GM12878 (cell line): ENCODE measurements around the gene PKLR. TPM values are rescaled to one million over a fixed set of nuclear protein-coding genes. Genes with fewer than 3 reads are reported as not detected.
"Not testable (repeated sequence)": the region's sequence is repeated elsewhere in the genome, so short reads cannot be mapped to it uniquely, and the experiment has no call there.

Source experiments
- ATAC-seq: fragments of 200-7000 bp; cut with Tn5 transposase; 3 replicates; pipeline ENCODE4 v1.9.1; 2020; ENCODE audit warnings: mild to moderate bottlenecking, moderate library complexity
- BruUV-seq: library from RNA; stranded (reverse); fragments of 400-500 nt; replicated peaks from 2 replicates; lab custom pipeline; 2021; lab: Mats Ljungman, UMichigan
- CTCF ChIA-PET: fragments of 300-600 bp; sonication (Branson Sonifier 250); formaldehyde crosslinking; extraction: SDS; loops from one replicate; lab custom pipeline; 2021; ENCODE audit warnings: inconsistent platforms; lab: Yijun Ruan, JAX
- POLR2A ChIA-PET: fragments of 350-600 bp; formaldehyde crosslinking; extraction: SDS; loops from one replicate; lab custom pipeline; 2021; ENCODE audit warnings: inconsistent platforms; lab: Charles Lee
- RAD21 ChIA-PET: fragments of 300-600 bp; sonication (Branson Sonifier 250); formaldehyde crosslinking; loops from one replicate; lab custom pipeline; 2023; ENCODE audit warnings: antibody characterized with exemption; ENCODE audit not compliant: unreplicated experiment; lab: Charles Lee
- SMC1A ChIA-PET: fragments of 300-600 bp; sonication (Branson Sonifier 250); formaldehyde crosslinking; loops from one replicate; lab custom pipeline; 2023; ENCODE audit not compliant: unreplicated experiment, uncharacterized antibody; lab: Charles Lee
- DNase-seq: peaks from one replicate; pipeline ENCODE4 v3.0.0-alpha.2; 2011; ENCODE audit warnings: low read depth, low spot score
- FAIRE-seq: peaks from 3 replicates; lab custom pipeline; 2011; peaks lifted over from hg19 to GRCh38; lab: Jason Lieb, UNC
- H2AFZ ChIP-seq: 2 replicates; pipeline ENCODE4 v1.6.0; 2011; ENCODE audit warnings: low read depth, low read length, control low read depth; ENCODE audit not compliant: control insufficient read depth
- H3K27ac ChIP-seq: 2 replicates; pipeline ENCODE4 v1.5.1; 2011; ENCODE audit warnings: control low read depth; ENCODE audit not compliant: control insufficient read depth, insufficient read depth
- H3K27me3 ChIP-seq, 2 experiments: replicated peaks in 1 of 2; 2 replicates each; pipeline versions ENCODE4 v1.6.0 to v1.6.1; 2011; ENCODE audit warnings: low read length in 1 of 2; ENCODE audit not compliant: control insufficient read depth in 2 of 2, insufficient read depth in 2 of 2
- H3K36me3 ChIP-seq, 2 experiments: 2 replicates each; pipeline ENCODE4 v1.5.1; 2011; ENCODE audit warnings: low read length in 1 of 2; ENCODE audit not compliant: control insufficient read depth in 2 of 2, insufficient read depth in 2 of 2
- H3K4me1 ChIP-seq: 2 replicates; pipeline ENCODE4 v1.6.1; 2011; ENCODE audit warnings: mild to moderate bottlenecking, low read length, moderate library complexity, mixed read lengths; ENCODE audit not compliant: control insufficient read depth, insufficient read depth
- H3K4me2 ChIP-seq: 2 replicates; pipeline ENCODE4 v1.6.0; 2011; ENCODE audit warnings: control low read depth; ENCODE audit not compliant: control insufficient read depth, insufficient read depth
- H3K4me3 ChIP-seq: fragments of 200-600 bp; sonication (generic); 2 replicates; pipeline ENCODE4 v1.5.1; 2016
- H3K79me2 ChIP-seq: 2 replicates; pipeline ENCODE4 v1.6.0; 2011; ENCODE audit warnings: low read length; ENCODE audit not compliant: control insufficient read depth, insufficient read depth
- H3K9ac ChIP-seq: 2 replicates; pipeline ENCODE4 v1.8.0; 2011; ENCODE audit warnings: low read length, control low read depth, mixed read lengths; ENCODE audit not compliant: control insufficient read depth, insufficient read depth
- H3K9me3 ChIP-seq: replicated peaks from 3 replicates; pipeline ENCODE4 v1.5.1; 2011; ENCODE audit warnings: mild to moderate bottlenecking, low read length; ENCODE audit not compliant: control insufficient read depth, insufficient read depth
- H4K20me1 ChIP-seq: 2 replicates; pipeline ENCODE4 v1.6.0; 2011; ENCODE audit not compliant: control insufficient read depth, insufficient read depth
- CBX5 ChIP-seq: sonication (generic); IDR thresholded peaks from 2 replicates; pipeline ENCODE4 v1.6.1; 2016; ENCODE audit warnings: low read depth, moderate library complexity, mild to moderate bottlenecking, inconsistent platforms
- NFIC ChIP-seq: IDR thresholded peaks from 2 replicates; pipeline ENCODE4 v1.6.1; 2012; ENCODE audit warnings: low read depth, mild to moderate bottlenecking, inconsistent platforms, low read length, moderate library complexity
- RAD21 ChIP-seq: IDR thresholded peaks from 2 replicates; pipeline ENCODE4 v1.6.1; 2011; ENCODE audit warnings: mild to moderate bottlenecking, low read depth, low read length, moderate library complexity; ENCODE audit not compliant: insufficient read depth
- ZSCAN29 ChIP-seq: fragments of 450-650 bp; IDR thresholded peaks from 2 replicates; pipeline ENCODE4 v1.6.1; 2017; ENCODE audit warnings: mild to moderate bottlenecking, moderate library complexity
- WGBS: methylation state at CpG from one replicate; pipeline ENCODE4 v1.1.6; 2016; ENCODE audit warnings: low lambda C conversion rate; ENCODE audit not compliant: insufficient replicate concordance, insufficient coverage; ENCODE audit errors: missing lambda C conversion rate; 5-methylcytosine and 5-hydroxymethylcytosine counted together
- in situ Hi-C: fragments of 300-500 bp; cut with MboI; formaldehyde crosslinking; loops from 9 replicates; pipeline ENCODE4 v1.14.3; 2018; ENCODE audit warnings: mixed read lengths
- intact Hi-C: fragments of 100-400 bp; cut with micrococcal nuclease; formaldehyde crosslinking; loops from one replicate; pipeline ENCODE4 v1.14.2; 2022; ENCODE audit not compliant: unreplicated experiment
- polyA plus RNA-seq, 11 experiments: library from polyadenylated mRNA; depleted of rRNA in 4 of 11; unstranded in 6 of 11; stranded (reverse) in 5 of 11; fragments of >200 nt; fragmentation: Nextera tagmentation in 4 of 11; fragmentation: Illumina TruSeq in 1 of 11; extraction: Ambion mirVana in 4 of 11; extraction: Trizol in 1 of 11; gene quantifications; 1 replicate in 1 of 11; 2 replicates in 10 of 11; pipeline versions ENCODE4 v1.2.1 to v1.2.3, GENCODE V29; 2011 to 2016; ENCODE audit warnings: inconsistent platforms in 2 of 11, missing spikeins in 2 of 11, low read depth in 1 of 11
- total RNA-seq, 4 experiments: library from RNA; depleted of rRNA in 3 of 4; stranded (reverse); fragments of >200 nt in 3 of 4; fragmentation: Illumina TruSeq in 1 of 4; extraction: Trizol in 1 of 4; gene quantifications; 2 replicates each; pipeline versions ENCODE4 v1.2.1 to v1.2.3, GENCODE V29; 2013 to 2021

The PKLR gene
- total and polyA plus RNA-seq, 10 of the 15 experiments (the other 5 are each of a cell fraction or from before 2014, with no cell fraction given): 0.04 to 0.15 (median 0.08) TPM; not detected in 7

DNA sequence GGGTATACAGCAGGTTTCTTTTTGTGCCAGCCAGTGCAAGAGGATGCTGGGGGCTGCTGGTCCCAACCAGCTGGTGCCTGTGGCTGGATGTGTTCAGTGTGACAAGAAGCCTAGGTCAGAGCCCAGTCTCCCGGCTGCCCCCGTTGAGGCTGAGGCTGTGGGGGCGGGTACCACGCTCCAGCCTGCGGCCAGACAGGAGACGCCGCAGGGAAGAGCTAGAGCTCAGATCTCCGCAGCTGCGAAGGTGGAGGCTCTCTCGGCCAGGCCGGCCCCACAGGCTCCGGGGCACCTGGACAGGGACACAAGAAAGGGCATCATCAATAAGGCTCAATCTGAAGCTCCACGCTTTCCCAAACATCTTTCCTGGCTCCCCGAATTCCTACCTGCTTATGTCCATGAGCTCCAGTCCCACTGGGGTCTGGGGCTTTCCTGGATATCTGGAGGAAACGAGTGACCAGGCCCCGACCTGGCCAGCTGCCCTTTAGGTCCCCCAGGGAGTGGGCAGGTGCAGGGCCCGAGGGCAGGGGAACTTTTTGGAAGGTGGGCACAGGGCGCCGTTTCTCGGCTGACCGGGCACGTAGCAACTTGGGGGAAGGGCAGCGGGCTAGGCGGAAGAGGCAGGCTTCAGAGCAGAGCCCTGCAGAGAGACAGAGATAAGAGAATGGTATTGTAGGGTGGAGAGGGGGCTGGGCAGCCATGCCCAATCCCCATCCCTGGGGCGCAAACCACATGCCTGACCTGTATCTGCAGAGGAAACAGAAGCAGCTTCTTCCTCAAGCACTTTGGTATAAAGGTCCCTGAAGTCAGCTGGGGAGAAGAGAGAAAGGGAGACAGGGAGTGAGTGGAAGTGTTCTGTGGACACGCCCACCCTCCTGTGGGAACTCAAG is 53.3 kb downstream of the PKLR start (continued):
- TF ChIP-seq CBX5: no peak
- no peak for TF ChIP-seq NFIC
- TF ChIP-seq RAD21: no peak
- no peak for TF ChIP-seq ZSCAN29

DNA sequence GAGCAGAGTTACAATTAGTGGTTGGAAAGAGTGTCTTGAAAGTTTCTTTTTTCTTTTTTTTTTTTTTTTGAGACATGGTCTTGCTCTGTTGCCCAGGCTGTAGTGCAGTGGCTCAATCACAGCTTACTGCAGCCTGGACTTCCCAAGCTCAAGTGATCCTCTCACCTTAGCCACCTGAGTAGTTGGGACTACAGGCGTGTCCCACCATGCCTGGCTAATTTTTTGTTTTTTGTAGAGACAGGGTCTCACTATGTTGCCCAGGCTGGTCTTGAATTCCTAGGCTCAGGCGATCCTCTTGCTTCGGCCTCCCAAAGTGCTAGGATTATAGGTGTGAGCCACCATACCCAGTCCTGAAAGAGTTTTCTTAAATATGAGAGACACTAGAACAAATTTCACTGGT is 54.4 kb downstream of the PKLR start:
- CTCF ChIA-PET: interaction anchor here (1.1 to 1.8 kb wide), 4 partner anchors 40 to 74 kb away, joined by 3 to 5 read pairs (median 3); partner anchors contain the start of gene KRTCAP2
- H3K27me3 ChIP-seq, H3K36me3 ChIP-seq, H3K4me2 ChIP-seq, intact Hi-C loops, H2AFZ ChIP-seq, BruUV-seq, H3K4me3 ChIP-seq, in situ Hi-C loops, RAD21 ChIA-PET, FAIRE-seq, H3K9ac ChIP-seq, H3K9me3 ChIP-seq, DNase-seq, ATAC-seq, H3K27ac ChIP-seq, H4K20me1 ChIP-seq: not testable (repeated sequence)
- POLR2A ChIA-PET: interaction anchor here (0.6 to 1.3 kb wide), 2 partner anchors 70 to 77 kb away, joined by 3 read pairs; no protein-coding TSS in a partner anchor
- Histone ChIP-seq H3K4me1 (peaks cover 10% of the 10 kb centered on the region), H3K79me2 (peaks cover 13% of the 10 kb centered on the region)
- WGBS: 100% methylated on average over 3 of the region's 3 CpGs
- SMC1A ChIA-PET: interaction anchor here (1.0 kb wide), 1 partner anchor 59 kb away, joined by 3 read pairs; no protein-coding TSS in a partner anchor
